ENCODE measurements around the gene RRP1B.
"Not testable (repeated sequence)": the region's sequence is repeated elsewhere in the genome, so short reads cannot be mapped to it uniquely, and the experiment has no call there.

Gene RRP1B
- 134 to 291 reads per million in 2 experiments for total RNA-seq

DNA sequence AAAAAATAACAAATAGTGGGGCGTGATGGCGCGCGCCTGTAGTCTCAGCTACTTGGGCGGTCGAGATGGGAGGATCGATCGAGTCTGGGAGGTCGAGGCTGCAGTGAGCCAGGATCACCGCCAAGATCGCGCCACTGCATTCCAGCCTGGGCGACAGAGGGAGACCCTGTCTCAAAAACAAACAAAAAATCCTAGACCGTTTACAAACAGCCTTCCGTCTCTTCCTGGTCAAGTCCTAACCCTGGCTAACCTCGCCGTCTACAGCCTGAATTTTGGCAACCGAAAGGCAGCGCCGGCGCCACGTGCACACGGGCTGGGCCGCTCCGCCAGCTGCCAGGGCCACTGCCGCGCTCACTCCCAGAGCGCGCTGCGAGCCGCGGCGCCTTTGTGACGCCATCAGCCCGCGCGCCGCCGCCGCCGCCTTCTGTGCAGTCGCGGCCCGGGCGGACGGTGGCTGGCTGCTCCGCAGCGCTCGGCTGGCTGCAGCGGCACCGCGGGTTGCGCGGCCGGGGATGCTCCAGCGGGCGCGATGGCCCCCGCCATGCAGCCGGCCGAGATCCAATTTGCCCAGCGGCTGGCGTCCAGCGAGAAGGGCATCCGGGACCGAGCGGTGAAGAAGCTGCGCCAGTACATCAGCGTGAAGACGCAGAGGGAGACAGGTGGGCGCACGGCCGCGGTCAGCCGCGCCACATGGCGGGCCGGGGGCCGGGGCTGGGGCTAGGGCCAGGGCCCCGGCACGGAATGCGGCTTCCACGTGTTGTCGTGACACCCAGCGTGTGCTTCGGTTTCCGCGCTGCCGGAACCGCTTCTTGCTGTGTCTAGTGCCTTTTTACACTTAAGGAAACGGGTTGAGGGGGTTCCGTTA lies at the start of gene RRP1B, which contains the start of gene HSF2BP:
TSS of gene RRP1B (plus strand) at position 425 of the 865 bp plus-strand sequence. CDS start at position 530, 105 bp downstream.
TSS of gene HSF2BP (minus strand) at position 353 of the 865 bp plus-strand sequence. CDS start 1,392 bp downstream, outside the sequence.
- DNase-seq (ENCODE audit: low read depth) = peak; percentile 74

- DNase-seq (ENCODE audit: low read depth) = no peak
These were observed 47.6 kb upstream of the RRP1B start for GRCh38 chr21:43611598-43612369.

DNA sequence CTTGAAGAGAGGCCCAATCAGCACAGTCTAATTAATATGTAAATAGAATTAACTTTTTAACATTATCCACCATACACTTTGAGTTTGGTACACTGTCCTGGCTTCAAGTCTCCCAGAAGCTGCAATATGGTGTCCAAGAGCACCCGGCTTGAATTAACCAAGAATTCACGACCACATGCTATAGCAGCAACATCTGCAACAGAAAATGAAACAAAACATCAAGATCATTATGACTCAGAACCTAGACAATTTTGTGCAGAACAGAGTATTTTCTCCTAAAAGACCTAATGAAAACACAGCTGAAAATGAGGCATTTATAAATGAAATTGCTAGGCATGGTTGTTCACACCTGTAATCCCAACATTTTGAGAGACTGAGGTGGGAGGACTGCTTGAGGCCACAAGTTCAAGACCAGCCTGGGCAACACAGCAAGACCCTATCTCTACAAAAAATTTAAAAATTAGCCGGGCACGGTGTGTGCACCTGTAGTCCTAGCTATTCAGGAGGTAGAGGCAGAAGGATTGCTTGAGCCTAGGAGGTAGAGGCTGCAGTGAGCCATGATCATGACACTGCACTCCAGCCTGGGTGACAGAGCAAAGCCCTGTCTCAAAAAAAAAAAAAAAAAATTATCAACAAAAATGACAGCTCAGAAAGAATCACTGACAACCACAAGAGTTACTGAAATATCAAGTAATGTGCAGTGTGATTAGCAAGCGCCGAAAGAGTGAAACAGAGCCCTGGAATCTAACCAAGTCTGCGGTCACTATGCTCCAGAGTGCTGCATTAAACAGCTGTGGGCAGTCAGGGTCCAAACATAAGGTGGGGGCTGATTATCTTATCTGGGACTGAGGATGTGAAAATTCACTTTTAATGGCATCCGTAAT lies 45.4 kb upstream of the RRP1B start:
- no peak for DNase-seq (ENCODE audit: low read depth)

DNA sequence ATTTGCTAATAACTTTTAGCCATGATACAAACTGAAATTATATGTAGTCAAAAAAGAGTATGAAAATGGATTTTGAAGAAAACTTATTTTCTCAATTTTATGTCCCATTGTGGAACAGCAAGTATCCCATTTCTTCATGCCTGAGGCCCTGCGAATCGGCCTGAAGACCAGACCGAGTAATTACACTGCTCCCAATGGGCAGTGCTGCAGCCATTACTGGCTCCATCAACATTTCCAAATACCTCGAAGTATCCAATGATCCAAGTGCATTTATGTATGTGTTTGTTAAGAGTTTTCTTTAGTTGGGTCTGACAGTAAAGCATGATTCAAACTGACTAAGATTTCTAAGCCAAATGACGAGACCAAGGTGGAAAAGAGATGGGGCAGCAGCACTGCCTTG lies 44.5 kb upstream of the RRP1B start:
- DNase-seq (ENCODE audit: low read depth) = no peak

GRCh38 chr21:43616861-43617260 lies 42.5 kb upstream of the RRP1B start:
- DNase-seq (ENCODE audit: low read depth) = not testable (repeated sequence)

DNA sequence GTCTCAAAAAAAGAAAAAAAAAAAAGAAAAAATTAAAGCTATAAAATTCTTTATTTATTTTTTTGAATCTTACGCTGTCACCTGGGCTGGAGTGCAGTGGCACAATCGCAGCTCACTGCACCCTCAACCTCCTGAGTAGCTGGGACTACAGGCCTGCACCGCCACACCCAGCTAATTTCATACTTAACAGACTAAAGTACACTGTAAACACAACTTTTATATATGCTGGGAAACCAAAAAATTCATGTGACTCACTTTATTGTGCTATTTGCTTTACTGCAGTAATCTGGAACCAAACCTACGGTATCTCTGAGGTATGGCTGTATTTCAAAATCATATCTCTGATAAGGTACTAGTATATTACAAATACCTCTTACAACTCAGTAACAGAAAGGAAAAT lies 40.4 kb upstream of the RRP1B start:
- DNase-seq (ENCODE audit: low read depth) = no peak

DNA sequence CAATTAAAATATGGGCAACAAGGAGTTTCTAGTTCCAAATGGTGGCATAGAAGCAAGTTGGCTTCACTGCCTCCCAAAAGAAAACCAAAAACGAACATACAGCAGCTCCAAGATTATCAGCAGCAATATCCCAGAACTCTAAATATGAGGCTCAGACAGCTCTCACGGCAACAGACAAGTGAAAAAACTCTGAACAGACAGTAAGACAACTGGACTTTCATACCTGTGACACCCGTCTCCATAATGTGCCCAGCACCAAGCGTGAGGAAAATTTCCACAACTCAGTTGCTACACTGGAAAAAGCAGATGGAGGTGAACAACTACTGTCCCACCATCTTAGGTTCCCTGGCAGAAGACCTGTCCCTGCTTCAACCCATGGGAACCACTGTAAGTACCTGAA lies 40.0 kb upstream of the RRP1B start:
- DNase-seq (ENCODE audit: low read depth) = no peak

DNA sequence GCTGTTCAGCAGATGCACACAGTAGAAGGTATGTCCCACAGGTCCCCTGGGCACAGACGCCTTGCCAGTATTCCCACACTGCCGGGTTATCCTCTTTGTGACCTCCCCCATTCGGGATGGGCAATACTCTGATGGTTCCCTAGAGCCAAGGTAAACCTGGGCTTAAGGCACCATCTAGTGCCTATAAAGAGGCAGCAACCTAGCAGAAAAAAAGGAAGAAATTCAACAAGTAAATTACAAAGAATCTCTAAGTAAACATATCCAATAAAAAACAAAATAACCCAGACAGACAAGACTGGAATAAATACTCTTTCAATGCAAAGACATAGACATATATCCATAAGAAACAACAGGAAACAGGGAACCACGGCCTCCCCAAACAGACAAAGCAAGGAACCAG lies 39.5 kb upstream of the RRP1B start:
- no peak for DNase-seq (ENCODE audit: low read depth)

DNA sequence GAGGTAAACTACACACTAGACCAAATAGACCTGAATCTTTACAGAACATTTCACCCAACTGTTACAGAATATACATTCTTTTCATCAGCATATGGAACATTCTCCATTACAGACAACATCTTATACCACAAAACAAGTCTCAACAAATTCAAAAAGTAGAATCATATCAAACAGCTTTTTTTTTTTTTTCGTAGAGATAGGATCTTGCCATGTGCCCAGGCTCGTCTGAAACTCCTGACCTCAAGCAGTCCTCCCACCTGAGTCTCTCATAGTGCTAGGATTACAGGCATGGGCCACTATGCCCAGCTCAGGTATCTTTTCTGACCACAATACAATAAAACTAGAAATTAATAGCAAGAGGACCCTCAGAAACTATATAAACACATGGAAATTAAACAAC lies 36.6 kb upstream of the RRP1B start:
- DNase-seq (ENCODE audit: low read depth) = no peak

DNA sequence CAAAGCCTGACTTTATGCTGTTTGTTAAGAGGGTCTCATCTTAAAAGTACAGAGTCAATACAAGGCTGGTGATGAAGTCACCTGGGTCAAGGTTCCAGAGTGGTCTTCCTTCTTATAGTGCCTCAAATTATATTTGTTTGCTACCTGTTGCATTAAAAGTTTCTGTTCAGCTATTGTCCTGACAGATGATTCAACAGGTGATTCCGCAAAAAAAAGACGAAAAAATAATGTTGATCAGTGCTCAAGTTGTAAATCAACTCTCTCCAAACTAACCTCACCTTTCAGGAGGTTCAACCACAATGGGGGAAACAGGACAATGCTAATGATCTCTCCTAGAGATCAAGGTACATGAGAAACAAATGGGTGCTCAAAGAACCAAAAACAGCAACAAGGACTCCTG lies 35.8 kb upstream of the RRP1B start:
- DNase-seq (ENCODE audit: low read depth) = no peak

- no peak for DNase-seq (ENCODE audit: low read depth)
These were observed 35.0 kb upstream of the RRP1B start for GRCh38 chr21:43624339-43624738.

- DNase-seq (ENCODE audit: low read depth) = no peak
These were observed 33.0 kb upstream of the RRP1B start for GRCh38 chr21:43626390-43626789.

GRCh38 chr21:43627527-43627926 lies 31.8 kb upstream of the RRP1B start:
- DNase-seq (ENCODE audit: low read depth) = no peak

DNA sequence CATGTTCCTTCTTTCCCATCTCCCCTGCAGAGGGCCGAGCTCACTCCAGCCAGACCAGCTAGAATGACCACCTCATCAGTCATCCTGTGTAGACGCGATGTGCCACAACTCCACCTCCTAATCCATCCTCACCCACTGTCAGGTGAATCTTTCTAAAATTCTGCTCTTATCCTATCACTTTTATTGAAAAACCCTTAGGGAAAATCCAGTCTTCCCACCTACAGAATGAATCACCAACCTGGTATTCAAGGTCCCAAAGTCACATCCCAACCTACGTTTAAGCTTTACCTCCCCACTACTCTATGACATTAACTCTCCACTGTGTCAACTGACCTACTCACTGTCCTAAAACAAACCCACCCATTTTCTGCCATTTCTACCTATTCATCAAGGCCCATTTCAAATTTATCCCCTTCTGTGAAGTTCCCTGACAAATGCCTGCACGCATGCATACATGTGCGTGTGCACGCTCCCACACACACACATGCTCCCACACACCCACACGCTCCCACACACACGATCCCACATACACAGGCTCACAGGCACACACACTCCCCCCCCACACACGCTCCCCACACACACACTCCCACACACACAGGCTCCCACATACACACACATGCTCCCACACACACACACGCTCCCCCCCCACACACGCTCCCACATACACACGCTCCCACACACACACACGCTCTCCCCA lies 27.8 kb upstream of the RRP1B start:
- no peak for DNase-seq (ENCODE audit: low read depth)

- no peak for DNase-seq (ENCODE audit: low read depth)
These were observed 26.9 kb upstream of the RRP1B start for GRCh38 chr21:43632373-43632905.

DNA sequence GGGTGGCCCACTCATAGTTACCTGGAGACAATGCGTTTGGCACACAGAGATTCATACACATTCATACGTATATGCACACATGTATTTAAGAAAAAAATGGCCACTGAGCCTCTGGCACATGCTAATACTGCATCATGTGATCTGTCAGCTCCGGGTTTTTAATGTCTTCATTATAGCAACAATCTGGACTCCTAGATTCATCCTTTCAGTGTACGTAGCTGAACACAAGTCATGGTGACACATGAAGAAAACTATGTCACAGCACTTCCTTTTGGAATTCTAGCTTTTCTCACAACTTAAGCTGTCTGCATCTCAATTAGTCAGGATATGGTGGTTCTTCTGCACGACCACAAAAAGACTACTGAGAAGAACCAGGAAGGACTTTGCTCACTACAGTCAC lies 24.7 kb upstream of the RRP1B start:
- DNase-seq (ENCODE audit: low read depth) = no peak

GRCh38 chr21:43635436-43635835 lies 23.9 kb upstream of the RRP1B start:
- DNase-seq (ENCODE audit: low read depth) = no peak

- no peak for DNase-seq (ENCODE audit: low read depth)
These were observed 21.7 kb upstream of the RRP1B start for GRCh38 chr21:43637530-43638158.

DNA sequence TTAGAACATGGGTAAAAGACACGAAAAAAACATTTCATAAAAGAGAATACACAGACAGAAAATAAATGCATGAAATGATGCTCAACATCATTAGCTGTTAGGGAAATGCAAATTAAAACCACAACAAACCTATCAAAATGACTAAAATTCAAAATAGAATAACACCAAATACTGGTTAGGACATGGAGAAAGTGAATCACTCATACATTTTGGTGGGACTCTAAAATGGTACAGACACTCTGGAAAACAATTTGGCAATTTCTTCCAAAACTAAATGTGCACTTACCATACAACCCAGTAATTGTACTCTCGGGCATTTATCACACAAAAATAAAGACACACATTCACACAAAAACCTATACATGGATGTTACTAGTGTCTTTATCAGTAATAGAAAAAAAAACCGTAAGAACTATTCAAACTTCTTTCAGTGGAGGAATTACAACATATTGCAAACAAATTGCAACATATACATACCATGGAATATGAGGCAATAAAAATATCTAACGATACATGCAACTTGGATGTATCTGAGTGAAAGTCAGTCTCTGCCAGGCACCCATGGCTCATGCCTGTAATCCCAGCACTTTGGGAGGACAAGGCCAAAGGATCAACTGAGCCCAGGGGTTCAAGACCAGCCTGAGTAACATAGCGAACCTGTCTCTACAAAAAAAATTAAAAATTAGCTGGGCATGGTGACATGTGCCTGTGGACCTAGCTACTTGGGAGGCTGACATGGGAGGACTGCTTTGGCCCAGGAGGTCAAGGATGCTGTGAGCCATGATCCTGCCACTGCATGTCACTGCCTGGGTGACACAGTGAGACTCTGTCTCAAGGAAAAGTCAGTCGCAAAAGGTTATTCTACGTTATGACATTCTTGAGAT lies 19.6 kb upstream of the RRP1B start:
- DNase-seq (ENCODE audit: low read depth) = no peak

DNA sequence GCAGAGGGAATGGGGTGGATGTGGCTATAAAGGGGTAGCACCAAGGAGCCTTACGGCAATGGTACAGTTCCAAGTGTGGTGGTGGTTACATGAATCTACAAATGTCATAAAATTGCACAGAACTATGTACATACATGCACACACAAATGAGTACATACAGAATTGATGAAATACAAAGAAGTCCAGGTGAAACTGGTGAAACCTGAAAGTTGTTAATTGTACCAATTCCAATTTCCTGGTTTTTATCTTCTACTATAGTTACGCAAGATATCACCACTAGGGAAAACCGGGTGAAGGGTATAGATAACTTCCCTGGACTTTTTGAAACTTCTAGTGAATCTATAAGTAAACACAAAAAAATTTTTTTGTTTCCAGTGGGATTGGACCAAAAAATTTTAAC lies 19.0 kb upstream of the RRP1B start:
- DNase-seq (ENCODE audit: low read depth) = no peak

Measured in T follicular helper cell (primary cell).